Tibial nerve (tissue), 4 donors: Measurements from ENCODE around the gene ITGA4.

ENCODE experiments used
- CTCF ChIP-seq, 5 experiments: fragments of 200-600 bp in 3 of 5; fragments of 450-650 bp in 2 of 5; sonication (generic) in 3 of 5; IDR thresholded peaks; one replicate each; pipeline ENCODE4 v1.5.1; 2016 to 2019; ENCODE audit warnings: antibody characterized with exemption in 5 of 5, mild to moderate bottlenecking in 3 of 5, moderate library complexity in 2 of 5
- EP300 ChIP-seq, 2 donors: sonication (generic); formaldehyde crosslinking; IDR thresholded peaks; one replicate each; pipeline ENCODE4 v1.6.1; 2017; ENCODE audit warnings: antibody characterized with exemption in 2 of 2, mild to moderate bottlenecking in 1 of 2
- POLR2A ChIP-seq, 2 donors: fragments of 450-650 bp; IDR thresholded peaks; one replicate each; pipeline ENCODE4 v1.6.1; 2017; ENCODE audit warnings: antibody characterized with exemption in 2 of 2, mild to moderate bottlenecking in 2 of 2, moderate library complexity in 2 of 2

- TF ChIP-seq POLR2A (IDR thresholded peaks at IDR 0.05): no peak
- TF ChIP-seq CTCF (IDR thresholded peaks at IDR 0.05): no peak
- no peak for TF ChIP-seq EP300 (IDR thresholded peaks at IDR 0.05)
These were observed 106.0 kb downstream of the ITGA4 start for GRCh38 chr2:181563101-181563692.
